ENCODE data around the gene SMIM33. TPM values are rescaled to one million over a fixed set of nuclear protein-coding genes. Genes with fewer than 3 reads are reported as not detected.

The SMIM33 gene
- total and polyA plus RNA-seq, 2 of the 13 experiments (the other 11 are each of a cell fraction or from before 2014, with no cell fraction given) = not detected

- no peak for TF ChIP-seq ISL2 (CRISPR knock-in tag; IDR thresholded peaks at IDR 0.05)
- TF ChIP-seq ZC3H13 (CRISPR knock-in tag; IDR thresholded peaks at IDR 0.05) = no peak
- TF ChIP-seq CBX5 (CRISPR knock-in tag; IDR thresholded peaks at IDR 0.05; ENCODE audit: borderline replicate concordance) = no peak
- TF ChIP-seq ZNF607 (CRISPR knock-in tag; IDR thresholded peaks at IDR 0.05; ENCODE audit: borderline replicate concordance) = no peak
- no peak for TF ChIP-seq CENPBD1 (CRISPR knock-in tag; IDR thresholded peaks at IDR 0.05; ENCODE audit: borderline replicate concordance, low read depth)
- no peak for TF ChIP-seq POLR2AphosphoS5 (IDR thresholded peaks at IDR 0.05; ENCODE audit: low read depth, low read length)
- TF ChIP-seq FOXM1 (CRISPR knock-in tag; IDR thresholded peaks at IDR 0.05) = no peak
- no peak for TF ChIP-seq ZFAT (CRISPR knock-in tag; conservative IDR thresholded peaks at IDR 0.05)
- TF ChIP-seq KIAA2018 (CRISPR knock-in tag; IDR thresholded peaks at IDR 0.05; ENCODE audit: borderline replicate concordance) = no peak
Measured at GRCh38 chr5:139457241-139457640, 13.6 kb upstream of the SMIM33 start (continued).

Data from HepG2 (cell line).